H9 (cell line): ENCODE data around the gene SCAP. TPM values are rescaled to one million over a fixed set of nuclear protein-coding genes. Genes with fewer than 3 reads are reported as not detected.

Source experiments
- DNase-seq: peaks from one replicate; pipeline ENCODE4 v3.0.0-alpha.2; 2017
- H2AFZ ChIP-seq: one replicate; pipeline ENCODE4 v1.6.1; 2013; ENCODE audit warnings: mild to moderate bottlenecking, low read length, control low read depth, moderate library complexity
- H2AK5ac ChIP-seq: 2 replicates; pipeline ENCODE4 v1.6.1; 2013; ENCODE audit warnings: low read length, control low read depth, mixed read lengths; ENCODE audit not compliant: insufficient read length
- H2BK120ac ChIP-seq: one replicate; pipeline ENCODE4 v1.6.1; 2013; ENCODE audit warnings: low read depth, mild to moderate bottlenecking, low read length, control low read depth, inconsistent platforms; ENCODE audit not compliant: poor library complexity, severe bottlenecking
- H2BK12ac ChIP-seq: 2 replicates; pipeline ENCODE4 v1.6.1; 2013; ENCODE audit warnings: low read length, control low read depth, mixed read lengths, low read depth; ENCODE audit not compliant: insufficient read length
- H2BK15ac ChIP-seq: 2 replicates; pipeline ENCODE4 v1.6.1; 2013; ENCODE audit warnings: low read depth, low read length, control low read depth
- H2BK20ac ChIP-seq: one replicate; pipeline ENCODE4 v1.6.1; 2013; ENCODE audit warnings: low read depth, mild to moderate bottlenecking, low read length, control low read depth, inconsistent platforms; ENCODE audit not compliant: poor library complexity, severe bottlenecking
- H2BK5ac ChIP-seq: 2 replicates; pipeline ENCODE4 v1.6.1; 2013; ENCODE audit warnings: low read length, control low read depth, mixed read lengths; ENCODE audit not compliant: insufficient read length
- H3K14ac ChIP-seq: 2 replicates; pipeline ENCODE4 v1.6.1; 2013; ENCODE audit warnings: low read length, control low read depth; ENCODE audit not compliant: insufficient read depth
- H3K18ac ChIP-seq: 2 replicates; pipeline ENCODE4 v1.6.1; 2013; ENCODE audit warnings: low read depth, mild to moderate bottlenecking, mixed read lengths, low read length, control low read depth; ENCODE audit not compliant: insufficient read length
- H3K23ac ChIP-seq: 2 replicates; pipeline ENCODE4 v1.6.1; 2013; ENCODE audit warnings: low read length, control low read depth, mixed read lengths, low read depth; ENCODE audit not compliant: insufficient read length
- H3K23me2 ChIP-seq: 2 replicates; pipeline ENCODE4 v1.6.1; 2013; ENCODE audit warnings: low read depth, mild to moderate bottlenecking, mixed read lengths, low read length, control low read depth; ENCODE audit not compliant: insufficient read length, poor library complexity, severe bottlenecking
- H3K27ac ChIP-seq: 2 replicates; pipeline ENCODE4 v1.5.1; 2013; ENCODE audit warnings: low read length, control low read depth, mixed read lengths, low read depth; ENCODE audit not compliant: insufficient read length
- H3K27me3 ChIP-seq: 2 replicates; pipeline ENCODE4 v1.6.1; 2013; ENCODE audit warnings: low read length, control low read depth, inconsistent platforms; ENCODE audit not compliant: insufficient read depth
- H3K4ac ChIP-seq: 2 replicates; pipeline ENCODE4 v1.6.1; 2013; ENCODE audit warnings: low read depth, mild to moderate bottlenecking, control low read depth, inconsistent platforms, low read length, moderate library complexity
- H3K4me1 ChIP-seq: 2 replicates; pipeline ENCODE4 v1.6.1; 2013; ENCODE audit warnings: low read length, control low read depth, inconsistent platforms; ENCODE audit not compliant: insufficient read depth
- H3K4me2 ChIP-seq: 2 replicates; pipeline ENCODE4 v1.6.1; 2013; ENCODE audit warnings: low read length, control low read depth, mixed read lengths; ENCODE audit not compliant: insufficient read length, insufficient read depth
- H3K56ac ChIP-seq: 2 replicates; pipeline ENCODE4 v1.6.1; 2013; ENCODE audit warnings: low read depth, mild to moderate bottlenecking, mixed read lengths, low read length, control low read depth; ENCODE audit not compliant: insufficient read length
- H3K79me1 ChIP-seq: 2 replicates; pipeline ENCODE4 v1.6.1; 2013; ENCODE audit warnings: low read depth, mild to moderate bottlenecking, moderate library complexity, low read length, control low read depth, inconsistent platforms; ENCODE audit not compliant: insufficient read depth, poor library complexity, severe bottlenecking
- H3K79me2 ChIP-seq: 2 replicates; pipeline ENCODE4 v1.6.1; 2013; ENCODE audit warnings: low read length, control low read depth, inconsistent platforms; ENCODE audit not compliant: insufficient read depth
- H3K9ac ChIP-seq: 2 replicates; pipeline ENCODE4 v1.6.1; 2013; ENCODE audit warnings: low read length, control low read depth, mixed read lengths; ENCODE audit not compliant: insufficient read length; ENCODE audit errors: extremely low read depth
- H3K9me3 ChIP-seq: one replicate; pipeline ENCODE4 v1.6.1; 2013; ENCODE audit warnings: low read depth, low read length, inconsistent platforms; ENCODE audit not compliant: control insufficient read depth
- H3T11ph ChIP-seq: one replicate; pipeline ENCODE4 v1.6.1; 2013; ENCODE audit warnings: mild to moderate bottlenecking, low read length, control low read depth, inconsistent platforms
- H4K20me1 ChIP-seq: one replicate; pipeline ENCODE4 v1.6.1; 2013; ENCODE audit not compliant: control insufficient read depth, insufficient read length, insufficient read depth
- H4K5ac ChIP-seq: 2 replicates; pipeline ENCODE4 v1.6.1; 2013; ENCODE audit warnings: low read depth, mild to moderate bottlenecking, mixed read lengths, low read length, control low read depth; ENCODE audit not compliant: insufficient read length
- H4K8ac ChIP-seq: replicated peaks from 2 replicates; pipeline ENCODE4 v1.6.1; 2013; ENCODE audit warnings: low read length, control low read depth, mixed read lengths, low read depth; ENCODE audit not compliant: insufficient read length
- H4K91ac ChIP-seq: 2 replicates; pipeline ENCODE4 v1.6.1; 2013; ENCODE audit warnings: low read depth, mild to moderate bottlenecking, moderate library complexity, mixed read lengths, low read length, control low read depth; ENCODE audit not compliant: insufficient read length
- H3K27ac Mint-ChIP-seq, 3 experiments: 2 replicates in 2 of 3; 3 replicates in 1 of 3; pipeline ENCODE4 v1.8.0; 2020 to 2021; ENCODE audit warnings: mixed read lengths in 3 of 3, mild to moderate bottlenecking in 1 of 3, moderate library complexity in 1 of 3
- H3K27me3 Mint-ChIP-seq: 2 replicates; pipeline ENCODE4 v1.8.0; 2021; ENCODE audit warnings: low read depth, mild to moderate bottlenecking, moderate library complexity, mixed read lengths
- H3K36me3 Mint-ChIP-seq, 3 experiments: 2 replicates in 2 of 3; 3 replicates in 1 of 3; pipeline ENCODE4 v1.8.0; 2020 to 2021; ENCODE audit warnings: low read depth in 3 of 3, mixed read lengths in 3 of 3; ENCODE audit not compliant: insufficient read depth in 1 of 3
- H3K4me1 Mint-ChIP-seq, 2 experiments: 2 replicates each; pipeline ENCODE4 v1.8.0; 2020; ENCODE audit warnings: mixed read lengths in 2 of 2
- H3K4me3 Mint-ChIP-seq, 2 experiments: 2 replicates in 1 of 2; 3 replicates in 1 of 2; pipeline ENCODE4 v1.8.0; 2020 to 2021; ENCODE audit warnings: mild to moderate bottlenecking in 2 of 2, mixed read lengths in 2 of 2, moderate library complexity in 1 of 2
- H3K9me3 Mint-ChIP-seq, 2 experiments: 2 replicates in 1 of 2; 3 replicates in 1 of 2; pipeline ENCODE4 v1.8.0; 2020; ENCODE audit warnings: mild to moderate bottlenecking in 2 of 2, mixed read lengths in 2 of 2, moderate library complexity in 1 of 2
- CTCF ChIP-seq: fragments of 200-600 bp; sonication (generic); conservative IDR thresholded peaks from 3 replicates; pipeline ENCODE4 v1.8.0; 2021; ENCODE audit warnings: antibody characterized with exemption, mild to moderate bottlenecking
- WGBS: extraction: QIAGEN DNeasy Blood & Tissue Kit; methylation state at CpG from one replicate; pipeline ENCODE4 v1.1.7; 2013; ENCODE audit warnings: missing lambda C conversion rate, low lambda C conversion rate, mixed read lengths; ENCODE audit not compliant: insufficient read length; ENCODE audit errors: extremely low coverage; 5-methylcytosine and 5-hydroxymethylcytosine counted together
- total RNA-seq: library from RNA; stranded (reverse); gene quantifications from 2 replicates; pipeline ENCODE4 v1.2.1, GENCODE V29; 2021

SCAP gene
- total RNA-seq, 1 experiment from 2014 or later = 104 TPM

GRCh38 chr3:47425959-47426358 is 49.8 kb downstream of the SCAP start:
- Histone ChIP-seq H2BK15ac (no peak overlapping the region), H3K9ac (no peak overlapping the region), H3K23ac (no peak overlapping the region), H3K4me2 (no peak overlapping the region), H3K4me1 (no peaks in the 10 kb centered on the region), H3K9me3 (no peaks in the 10 kb centered on the region), H2BK5ac (no peak overlapping the region), H2BK120ac (no peak overlapping the region), H3K23me2 (no peaks in the 10 kb centered on the region), H2BK20ac (no peak overlapping the region), H3K79me2 (no peaks in the 10 kb centered on the region), H4K91ac (no peak overlapping the region), H2AFZ (no peak overlapping the region), H3K14ac (no peak overlapping the region), H3K18ac (no peak overlapping the region), H3K27ac (no peak overlapping the region), H4K5ac (no peak overlapping the region), H3K56ac (no peak overlapping the region), H3K79me1 (no peaks in the 10 kb centered on the region), H3T11ph (no peak overlapping the region), H4K20me1 (no peaks in the 10 kb centered on the region), H2BK12ac (no peak overlapping the region), H4K8ac (no peak overlapping the region), H3K27me3 (no peaks in the 10 kb centered on the region), H2AK5ac (no peak overlapping the region), H3K4ac (no peak overlapping the region)
- no peak overlapping the region for H3K4me3 Mint-ChIP-seq
- H3K36me3 Mint-ChIP-seq = peaks cover 24 to 51% (median 26%) of the 10 kb centered on the region in 3 experiments
- no peak for TF ChIP-seq CTCF
- no peaks in the 10 kb centered on the region for H3K9me3 Mint-ChIP-seq
- H3K27ac Mint-ChIP-seq = no peak overlapping the region
- no CpG with 5 or more reads among the region's 9 CpGs for WGBS
- DNase-seq = peak; percentile 11
- H3K27me3 Mint-ChIP-seq = no peaks in the 10 kb centered on the region
- H3K4me1 Mint-ChIP-seq = peaks cover 4 to 7% of the 10 kb centered on the region in 2 experiments
